ENCODE results near the gene SEPTIN11.
A peak's percentile ranks its signal among the peaks of the same experiment; 100 is the strongest.

The SEPTIN11 gene

DNA sequence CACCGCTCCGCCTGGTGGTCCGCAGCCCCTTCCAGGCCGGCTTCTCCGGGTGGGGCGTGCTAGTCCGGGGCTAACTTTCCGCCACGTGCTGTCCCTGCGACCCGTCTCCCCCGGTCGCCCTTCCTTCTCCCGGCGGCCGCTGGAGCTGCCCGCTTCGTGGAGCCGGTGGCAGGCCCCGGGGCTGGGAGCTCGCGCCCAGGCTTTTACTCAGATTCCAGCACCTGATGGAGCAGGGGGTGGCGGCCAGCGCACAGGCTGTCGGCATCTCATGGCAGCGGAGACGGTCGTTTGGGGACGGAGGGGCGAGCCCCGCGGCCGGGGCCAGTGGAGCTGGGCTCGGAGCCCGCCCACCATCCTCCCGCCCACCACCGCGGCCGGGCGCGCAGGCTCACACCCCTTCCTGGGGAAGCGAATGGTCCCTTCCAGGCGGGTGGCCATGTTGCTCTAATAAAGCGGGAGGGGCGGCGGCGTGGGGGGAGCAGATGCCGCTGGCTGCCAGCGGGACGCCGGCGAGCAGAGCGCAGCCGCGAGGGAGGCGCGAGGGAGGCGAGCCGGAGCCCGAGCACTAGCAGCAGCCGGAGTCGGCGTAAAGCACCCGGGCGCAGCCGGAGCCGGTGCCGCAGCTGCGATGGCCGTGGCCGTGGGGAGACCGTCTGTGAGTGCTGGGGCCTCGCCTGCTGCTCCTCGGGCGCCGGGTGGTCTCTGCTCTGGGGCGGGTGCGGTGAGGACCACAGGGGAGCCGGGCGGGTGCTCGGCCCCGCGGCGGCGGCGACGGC, at the start of gene SEPTIN11 (continued):
- TF ChIP-seq GLI2 (tag by site-specific recombination; IDR thresholded peaks at IDR 0.05; ENCODE audit: borderline replicate concordance, low read depth) (no peak), ZNF19 (tag by site-specific recombination; IDR thresholded peaks at IDR 0.05; ENCODE audit: low read depth) (no peak), ZNF10 (tag by site-specific recombination; IDR thresholded peaks at IDR 0.05) (peak; percentile 83), ZNF792 (tag by site-specific recombination; IDR thresholded peaks at IDR 0.05) (no peak), ZNF132 (tag by site-specific recombination; IDR thresholded peaks at IDR 0.05; ENCODE audit: borderline replicate concordance) (no peak), ZNF561 (tag by site-specific recombination; IDR thresholded peaks at IDR 0.05; ENCODE audit: borderline replicate concordance) (peak; percentile 29; the same call in 1 of the 2 replicates), ZNF404 (tag by site-specific recombination; IDR thresholded peaks at IDR 0.05) (no peak), ZNF571 (tag by site-specific recombination; IDR thresholded peaks at IDR 0.05) (no peak), GLI4 (tag by site-specific recombination; IDR thresholded peaks at IDR 0.05) (no peak), ZFHX2 (tag by site-specific recombination; conservative IDR thresholded peaks at IDR 0.05) (peak; percentile 90), ZNF221 (tag by site-specific recombination; IDR thresholded peaks at IDR 0.05; ENCODE audit: borderline replicate concordance) (no peak), ZNF600 (tag by site-specific recombination; IDR thresholded peaks at IDR 0.05) (peak; percentile 62), ZSCAN30 (tag by site-specific recombination; IDR thresholded peaks at IDR 0.05) (peak; percentile 79), ZFP37 (tag by site-specific recombination; IDR thresholded peaks at IDR 0.05) (peak; percentile 76; the same call in 1 of the 2 replicates), ZNF747 (tag by site-specific recombination; IDR thresholded peaks at IDR 0.05) (no peak), ZNF114 (tag by site-specific recombination; IDR thresholded peaks at IDR 0.05) (no peak), SETDB1 (IDR thresholded peaks at IDR 0.05; ENCODE audit: insufficient read length, low read length) (no peak), ZBTB20 (tag by site-specific recombination; IDR thresholded peaks at IDR 0.05) (peak; percentile 79), ZNF76 (tag by site-specific recombination; IDR thresholded peaks at IDR 0.05; ENCODE audit: borderline replicate concordance, low read depth) (peak; percentile 76; the same call in 1 of the 2 replicates), ZNF16 (tag by site-specific recombination; IDR thresholded peaks at IDR 0.05; ENCODE audit: low read depth) (no peak), ZSCAN18 (tag by site-specific recombination; IDR thresholded peaks at IDR 0.05) (no peak), ZNF324 (tag by site-specific recombination; IDR thresholded peaks at IDR 0.05) (no peak; the same call in 1 of the 2 replicates)
- TF ChIP-seq, protein P1, sequence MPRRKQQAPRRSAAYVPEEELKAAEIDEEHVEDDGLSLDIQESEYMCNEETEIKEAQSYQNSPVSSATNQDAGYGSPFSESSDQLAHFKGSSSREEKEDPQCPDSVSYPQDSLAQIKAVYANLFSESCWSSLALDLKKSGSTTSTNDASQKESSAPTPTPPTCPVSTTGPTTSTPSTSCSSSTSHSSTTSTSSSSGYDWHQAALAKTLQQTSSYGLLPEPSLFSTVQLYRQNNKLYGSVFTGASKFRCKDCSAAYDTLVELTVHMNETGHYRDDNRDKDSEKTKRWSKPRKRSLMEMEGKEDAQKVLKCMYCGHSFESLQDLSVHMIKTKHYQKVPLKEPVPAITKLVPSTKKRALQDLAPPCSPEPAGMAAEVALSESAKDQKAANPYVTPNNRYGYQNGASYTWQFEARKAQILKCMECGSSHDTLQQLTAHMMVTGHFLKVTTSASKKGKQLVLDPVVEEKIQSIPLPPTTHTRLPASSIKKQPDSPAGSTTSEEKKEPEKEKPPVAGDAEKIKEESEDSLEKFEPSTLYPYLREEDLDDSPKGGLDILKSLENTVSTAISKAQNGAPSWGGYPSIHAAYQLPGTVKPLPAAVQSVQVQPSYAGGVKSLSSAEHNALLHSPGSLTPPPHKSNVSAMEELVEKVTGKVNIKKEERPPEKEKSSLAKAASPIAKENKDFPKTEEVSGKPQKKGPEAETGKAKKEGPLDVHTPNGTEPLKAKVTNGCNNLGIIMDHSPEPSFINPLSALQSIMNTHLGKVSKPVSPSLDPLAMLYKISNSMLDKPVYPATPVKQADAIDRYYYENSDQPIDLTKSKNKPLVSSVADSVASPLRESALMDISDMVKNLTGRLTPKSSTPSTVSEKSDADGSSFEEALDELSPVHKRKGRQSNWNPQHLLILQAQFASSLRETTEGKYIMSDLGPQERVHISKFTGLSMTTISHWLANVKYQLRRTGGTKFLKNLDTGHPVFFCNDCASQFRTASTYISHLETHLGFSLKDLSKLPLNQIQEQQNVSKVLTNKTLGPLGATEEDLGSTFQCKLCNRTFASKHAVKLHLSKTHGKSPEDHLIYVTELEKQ (tag by site-specific recombination; IDR thresholded peaks at IDR 0.05; ENCODE audit: borderline replicate concordance) = no peak
- TF ChIP-seq, protein P2, sequence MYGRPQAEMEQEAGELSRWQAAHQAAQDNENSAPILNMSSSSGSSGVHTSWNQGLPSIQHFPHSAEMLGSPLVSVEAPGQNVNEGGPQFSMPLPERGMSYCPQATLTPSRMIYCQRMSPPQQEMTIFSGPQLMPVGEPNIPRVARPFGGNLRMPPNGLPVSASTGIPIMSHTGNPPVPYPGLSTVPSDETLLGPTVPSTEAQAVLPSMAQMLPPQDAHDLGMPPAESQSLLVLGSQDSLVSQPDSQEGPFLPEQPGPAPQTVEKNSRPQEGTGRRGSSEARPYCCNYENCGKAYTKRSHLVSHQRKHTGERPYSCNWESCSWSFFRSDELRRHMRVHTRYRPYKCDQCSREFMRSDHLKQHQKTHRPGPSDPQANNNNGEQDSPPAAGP (tag by site-specific recombination; IDR thresholded peaks at IDR 0.05) = peak; percentile 24; the same call in 1 of the 2 replicates
- TF ChIP-seq, protein P3, sequence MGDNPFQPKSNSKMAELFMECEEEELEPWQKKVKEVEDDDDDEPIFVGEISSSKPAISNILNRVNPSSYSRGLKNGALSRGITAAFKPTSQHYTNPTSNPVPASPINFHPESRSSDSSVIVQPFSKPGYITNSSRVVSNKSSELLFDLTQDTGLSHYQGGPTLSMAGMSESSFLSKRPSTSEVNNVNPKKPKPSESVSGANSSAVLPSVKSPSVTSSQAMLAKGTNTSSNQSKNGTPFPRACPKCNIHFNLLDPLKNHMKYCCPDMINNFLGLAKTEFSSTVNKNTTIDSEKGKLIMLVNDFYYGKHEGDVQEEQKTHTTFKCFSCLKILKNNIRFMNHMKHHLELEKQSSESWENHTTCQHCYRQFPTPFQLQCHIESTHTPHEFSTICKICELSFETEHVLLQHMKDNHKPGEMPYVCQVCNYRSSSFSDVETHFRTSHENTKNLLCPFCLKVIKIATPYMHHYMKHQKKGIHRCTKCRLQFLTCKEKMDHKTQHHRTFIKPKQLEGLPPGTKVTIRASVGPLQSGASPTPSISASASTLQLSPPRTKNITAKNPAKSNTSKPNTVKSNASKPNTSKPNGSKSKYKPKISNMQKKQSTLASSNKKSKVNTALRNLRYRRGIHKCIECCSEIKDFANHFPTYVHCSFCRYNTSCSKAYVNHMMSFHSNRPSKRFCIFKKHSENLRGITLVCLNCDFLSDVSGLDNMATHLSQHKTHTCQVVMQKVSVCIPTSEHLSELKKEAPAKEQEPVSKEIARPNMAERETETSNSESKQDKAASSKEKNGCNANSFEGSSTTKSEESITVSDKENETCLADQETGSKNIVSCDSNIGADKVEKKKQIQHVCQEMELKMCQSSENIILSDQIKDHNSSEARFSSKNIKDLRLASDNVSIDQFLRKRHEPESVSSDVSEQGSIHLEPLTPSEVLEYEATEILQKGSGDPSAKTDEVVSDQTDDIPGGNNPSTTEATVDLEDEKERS (tag by site-specific recombination; IDR thresholded peaks at IDR 0.05) = no peak
- TF ChIP-seq, protein P4, sequence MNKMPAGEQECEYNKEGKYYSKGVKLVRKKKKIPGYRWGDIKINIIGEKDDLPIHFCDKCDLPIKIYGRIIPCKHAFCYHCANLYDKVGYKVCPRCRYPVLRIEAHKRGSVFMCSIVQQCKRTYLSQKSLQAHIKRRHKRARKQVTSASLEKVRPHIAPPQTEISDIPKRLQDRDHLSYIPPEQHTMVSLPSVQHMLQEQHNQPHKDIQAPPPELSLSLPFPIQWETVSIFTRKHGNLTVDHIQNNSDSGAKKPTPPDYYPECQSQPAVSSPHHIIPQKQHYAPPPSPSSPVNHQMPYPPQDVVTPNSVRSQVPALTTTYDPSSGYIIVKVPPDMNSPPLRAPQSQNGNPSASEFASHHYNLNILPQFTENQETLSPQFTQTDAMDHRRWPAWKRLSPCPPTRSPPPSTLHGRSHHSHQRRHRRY (tag by site-specific recombination; IDR thresholded peaks at IDR 0.05) = no peak
- TF ChIP-seq, protein P5, sequence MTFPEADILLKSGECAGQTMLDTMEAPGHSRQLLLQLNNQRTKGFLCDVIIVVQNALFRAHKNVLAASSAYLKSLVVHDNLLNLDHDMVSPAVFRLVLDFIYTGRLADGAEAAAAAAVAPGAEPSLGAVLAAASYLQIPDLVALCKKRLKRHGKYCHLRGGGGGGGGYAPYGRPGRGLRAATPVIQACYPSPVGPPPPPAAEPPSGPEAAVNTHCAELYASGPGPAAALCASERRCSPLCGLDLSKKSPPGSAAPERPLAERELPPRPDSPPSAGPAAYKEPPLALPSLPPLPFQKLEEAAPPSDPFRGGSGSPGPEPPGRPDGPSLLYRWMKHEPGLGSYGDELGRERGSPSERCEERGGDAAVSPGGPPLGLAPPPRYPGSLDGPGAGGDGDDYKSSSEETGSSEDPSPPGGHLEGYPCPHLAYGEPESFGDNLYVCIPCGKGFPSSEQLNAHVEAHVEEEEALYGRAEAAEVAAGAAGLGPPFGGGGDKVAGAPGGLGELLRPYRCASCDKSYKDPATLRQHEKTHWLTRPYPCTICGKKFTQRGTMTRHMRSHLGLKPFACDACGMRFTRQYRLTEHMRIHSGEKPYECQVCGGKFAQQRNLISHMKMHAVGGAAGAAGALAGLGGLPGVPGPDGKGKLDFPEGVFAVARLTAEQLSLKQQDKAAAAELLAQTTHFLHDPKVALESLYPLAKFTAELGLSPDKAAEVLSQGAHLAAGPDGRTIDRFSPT (tag by site-specific recombination; IDR thresholded peaks at IDR 0.05) = 0 out of 2 replicates have a peak, but pooled peaks have one; percentile 35
